Smooth muscle cell of the brain vasculature (primary cell): ENCODE measurements around the gene LAMTOR4.

Experiments used
- DNase-seq: peaks from one replicate; pipeline ENCODE4 v3.0.0-alpha.2; 2012; ENCODE audit warnings: low read depth, low spot score

LAMTOR4 gene

DNA sequence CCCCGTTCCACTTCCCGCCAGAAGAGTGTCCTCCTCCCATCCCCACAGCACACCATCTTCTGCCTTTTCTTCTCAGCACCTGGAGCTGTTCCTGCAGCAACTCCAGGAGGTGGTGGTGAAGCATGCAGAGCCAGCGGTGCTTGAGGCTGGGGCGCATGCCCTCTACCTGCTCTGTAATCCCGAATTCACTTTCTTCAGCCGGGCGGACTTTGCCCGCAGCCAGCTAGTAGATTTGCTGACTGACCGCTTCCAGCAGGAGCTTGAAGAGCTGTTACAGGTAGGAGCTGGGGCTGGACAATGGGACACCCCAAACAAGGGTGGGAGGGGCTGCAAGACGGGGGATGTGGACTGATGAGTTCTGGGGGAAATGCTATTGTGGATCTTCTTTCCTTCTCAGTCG lies 52.0 kb downstream of the LAMTOR4 start:
- DNase-seq = no peak
